M059J (cell line): ENCODE measurements around the gene DMBT1. TPM values are rescaled to one million over a fixed set of nuclear protein-coding genes. Genes with fewer than 3 reads are reported as not detected.

Experiments used
- DNase-seq: peaks from one replicate; pipeline ENCODE4 v3.0.0-alpha.2; 2012; ENCODE audit warnings: low read depth
- total RNA-seq: library from RNA; depleted of rRNA; stranded (reverse); fragments of >200 nt; shearing (Covaris generic); gene quantifications from 2 replicates; pipeline ENCODE4 v1.2.3, GENCODE V29; 2014

Gene DMBT1
- total RNA-seq, 1 experiment from 2014 or later: 0.52 TPM

- no peak for DNase-seq
Measured at GRCh38 chr10:122646511-122647382, 86.2 kb downstream of the DMBT1 start.

- DNase-seq: no peak
Measured at GRCh38 chr10:122647383-122647968, 86.9 kb downstream of the DMBT1 start.

GRCh38 chr10:122648599-122649428 is 88.3 kb downstream of the DMBT1 start:
- DNase-seq: peak; percentile 46

GRCh38 chr10:122649903-122650302 is 89.3 kb downstream of the DMBT1 start:
- no peak for DNase-seq

GRCh38 chr10:122650331-122650730 is 89.8 kb downstream of the DMBT1 start:
- DNase-seq: peak; percentile 16

GRCh38 chr10:122655524-122656307 is 95.2 kb downstream of the DMBT1 start:
- DNase-seq: no peak

GRCh38 chr10:122656308-122656705 is 95.8 kb downstream of the DMBT1 start:
- DNase-seq: no peak

- no peak for DNase-seq
Measured at GRCh38 chr10:122656741-122657140, 96.2 kb downstream of the DMBT1 start.

- DNase-seq: no peak
Measured at GRCh38 chr10:122657255-122657654, 96.7 kb downstream of the DMBT1 start.

- DNase-seq: no peak
Measured at GRCh38 chr10:122657729-122658128, 97.2 kb downstream of the DMBT1 start.

- no peak for DNase-seq
Measured at GRCh38 chr10:122658356-122659049, 97.9 kb downstream of the DMBT1 start.

- no peak for DNase-seq
Measured at GRCh38 chr10:122659126-122659525, 98.6 kb downstream of the DMBT1 start.

GRCh38 chr10:122659651-122660050 is 99.1 kb downstream of the DMBT1 start:
- no peak for DNase-seq

- DNase-seq: no peak
Measured at GRCh38 chr10:122660696-122661095, 100.1 kb downstream of the DMBT1 start.

GRCh38 chr10:122662231-122662630 is 101.7 kb downstream of the DMBT1 start:
- no peak for DNase-seq

GRCh38 chr10:122663516-122664130 is 103.1 kb downstream of the DMBT1 start:
- no peak for DNase-seq

- no peak for DNase-seq
Measured at GRCh38 chr10:122664501-122664900, 103.9 kb downstream of the DMBT1 start.

- no peak for DNase-seq
Measured at GRCh38 chr10:122665329-122665860, 104.8 kb downstream of the DMBT1 start.

GRCh38 chr10:122665946-122666345 is 105.4 kb downstream of the DMBT1 start:
- DNase-seq: no peak

GRCh38 chr10:122669045-122669444 is 108.5 kb downstream of the DMBT1 start:
- no peak for DNase-seq
